H1 (cell line): Measurements from ENCODE around the gene TTC3. TPM values are rescaled to one million over a fixed set of nuclear protein-coding genes. Genes with fewer than 3 reads are reported as not detected.

Source experiments
- CTCF ChIA-PET: fragments of 300-600 bp; sonication (Branson Sonifier 250); formaldehyde crosslinking; loops from one replicate; lab custom pipeline; 2021; ENCODE audit not compliant: partially characterized antibody; lab: Charles Lee
- POLR2A ChIA-PET: fragments of 300-600 bp; sonication (Branson Sonifier 250); formaldehyde crosslinking; loops from one replicate; lab custom pipeline; 2021; ENCODE audit warnings: inconsistent platforms; ENCODE audit not compliant: partially characterized antibody; lab: Charles Lee
- DNase-seq, 2 experiments: peaks; one replicate each; pipeline versions ENCODE4 v3.0.0 to v3.0.0-alpha.2; 2010 to 2022; ENCODE audit warnings: low spot score in 2 of 2, low read depth in 1 of 2, mixed read lengths in 1 of 2
- FAIRE-seq: peaks from 2 replicates; lab custom pipeline; 2011; peaks lifted over from hg19 to GRCh38; lab: Jason Lieb, UNC
- H2AFZ ChIP-seq: 2 replicates; pipeline ENCODE4 v1.8.1; 2012; ENCODE audit warnings: low read length, inconsistent platforms
- H2AK5ac ChIP-seq: 2 replicates; pipeline ENCODE4 v1.6.1; 2013; ENCODE audit warnings: low read depth, low read length
- H2BK120ac ChIP-seq: replicated peaks from 2 replicates; pipeline ENCODE3; 2013; ENCODE audit warnings: low read depth, low read length, inconsistent platforms
- H2BK12ac ChIP-seq: 2 replicates; pipeline ENCODE4 v1.6.1; 2013; ENCODE audit warnings: low read depth, low read length
- H2BK15ac ChIP-seq: 2 replicates; pipeline ENCODE4 v1.6.1; 2013; ENCODE audit warnings: low read length
- H2BK20ac ChIP-seq: 2 replicates; pipeline ENCODE4 v1.6.1; 2013; ENCODE audit warnings: low read length
- H2BK5ac ChIP-seq: 2 replicates; pipeline ENCODE4 v1.6.1; 2013; ENCODE audit warnings: low read depth, low read length
- H3K14ac ChIP-seq: 2 replicates; pipeline ENCODE4 v1.6.1; 2013; ENCODE audit warnings: inconsistent platforms; ENCODE audit not compliant: insufficient read length
- H3K18ac ChIP-seq: 2 replicates; pipeline ENCODE4 v1.6.1; 2013; ENCODE audit warnings: low read length; ENCODE audit errors: extremely low read depth
- H3K23ac ChIP-seq: 2 replicates; pipeline ENCODE4 v1.6.1; 2013; ENCODE audit warnings: inconsistent platforms; ENCODE audit not compliant: insufficient read length
- H3K23me2 ChIP-seq: 2 replicates; pipeline ENCODE4 v1.6.1; 2013; ENCODE audit warnings: low read depth, low read length
- H3K27ac ChIP-seq: 2 replicates; pipeline ENCODE4 v1.6.1; 2011; ENCODE audit warnings: low read depth, low read length, inconsistent platforms
- H3K27me3 ChIP-seq, 4 experiments: replicated peaks in 1 of 4; 1 replicate in 1 of 4; 2 replicates in 3 of 4; pipeline versions ENCODE4 v1.6.1 to v1.8.1; 2011 to 2013; ENCODE audit warnings: low read length in 3 of 4, mild to moderate bottlenecking in 3 of 4, inconsistent platforms in 2 of 4, mixed read lengths in 2 of 4, moderate library complexity in 1 of 4; ENCODE audit not compliant: control insufficient read depth in 3 of 4, insufficient read depth in 3 of 4; ENCODE audit errors: extremely low read depth in 1 of 4
- H3K36me3 ChIP-seq, 4 experiments: 2 replicates each; pipeline versions ENCODE4 v1.6.1 to v1.8.1; 2011 to 2013; ENCODE audit warnings: mild to moderate bottlenecking in 4 of 4, low read length in 3 of 4, moderate library complexity in 2 of 4, control low read depth in 1 of 4, inconsistent platforms in 1 of 4; ENCODE audit not compliant: insufficient read depth in 4 of 4, control insufficient read depth in 2 of 4
- H3K4ac ChIP-seq: replicated peaks from 2 replicates; pipeline ENCODE3; 2013; ENCODE audit warnings: low read length, low read depth, mixed read lengths, inconsistent platforms; ENCODE audit not compliant: insufficient read length
- H3K4me1 ChIP-seq, 4 experiments: replicated peaks in 1 of 4; 1 replicate in 1 of 4; 2 replicates in 3 of 4; pipeline versions ENCODE4 v1.6.1 to v1.8.1; 2011 to 2013; ENCODE audit warnings: low read length in 3 of 4, inconsistent platforms in 2 of 4, mixed read lengths in 1 of 4; ENCODE audit not compliant: insufficient read depth in 4 of 4, control insufficient read depth in 3 of 4
- H3K4me2 ChIP-seq, 2 experiments: 2 replicates each; pipeline versions ENCODE4 v1.6.1 to v1.8.1; 2011 to 2013; ENCODE audit warnings: low read depth in 2 of 2, low read length in 2 of 2, control low read depth in 1 of 2, inconsistent platforms in 1 of 2, mild to moderate bottlenecking in 1 of 2; ENCODE audit not compliant: insufficient read depth in 1 of 2
- H3K4me3 ChIP-seq, 4 experiments: fragments of 200-600, 300-600 bp in 1 of 4; sonication (generic), shearing (Covaris generic), sonication (Bioruptor Twin) in 1 of 4; 2 replicates each; pipeline versions ENCODE4 v1.5.1 to v1.8.1; 2011 to 2016; ENCODE audit warnings: low read length in 4 of 4, low read depth in 3 of 4, control low read depth in 2 of 4, inconsistent platforms in 2 of 4, mild to moderate bottlenecking in 2 of 4, mixed read lengths in 1 of 4, moderate library complexity in 1 of 4; ENCODE audit not compliant: insufficient read depth in 2 of 4; ENCODE audit errors: extremely low read depth in 1 of 4
- H3K56ac ChIP-seq: replicated peaks from 2 replicates; pipeline ENCODE3; 2013; ENCODE audit warnings: low read depth, mild to moderate bottlenecking, mixed read lengths, low read length, inconsistent platforms; ENCODE audit not compliant: insufficient read length
- H3K79me1 ChIP-seq: 2 replicates; pipeline ENCODE4 v1.6.1; 2013; ENCODE audit warnings: low read depth, low read length, control low read depth
- H3K79me2 ChIP-seq, 2 experiments: 2 replicates each; pipeline versions ENCODE4 v1.6.1 to v1.8.1; 2012 to 2013; ENCODE audit warnings: low read length in 2 of 2, mild to moderate bottlenecking in 2 of 2, inconsistent platforms in 1 of 2; ENCODE audit not compliant: insufficient read depth in 2 of 2, control insufficient read depth in 1 of 2
- H3K9ac ChIP-seq, 4 experiments: replicated peaks in 1 of 4; 1 replicate in 1 of 4; 2 replicates in 3 of 4; pipeline versions ENCODE4 v1.6.1 to v1.8.1; 2011 to 2013; ENCODE audit warnings: low read depth in 3 of 4, low read length in 3 of 4, control low read depth in 2 of 4, mild to moderate bottlenecking in 2 of 4, moderate library complexity in 2 of 4, inconsistent platforms in 1 of 4; ENCODE audit errors: extremely low read depth in 1 of 4
- H3K9me3 ChIP-seq, 2 experiments: 2 replicates each; pipeline versions ENCODE4 v1.6.1 to v1.8.1; 2012 to 2013; ENCODE audit warnings: mild to moderate bottlenecking in 2 of 2, moderate library complexity in 2 of 2, control low read depth in 1 of 2, inconsistent platforms in 1 of 2, low read depth in 1 of 2, low read length in 1 of 2, mixed read lengths in 1 of 2; ENCODE audit not compliant: insufficient read depth in 2 of 2
- H4K20me1 ChIP-seq, 2 experiments: replicated peaks in 1 of 2; 2 replicates each; pipeline versions ENCODE3 to v1.8.1; 2011 to 2013; ENCODE audit warnings: inconsistent platforms in 2 of 2, low read length in 2 of 2, mild to moderate bottlenecking in 1 of 2; ENCODE audit not compliant: insufficient read depth in 2 of 2, control insufficient read depth in 1 of 2
- H4K5ac ChIP-seq: 2 replicates; pipeline ENCODE4 v1.6.1; 2013; ENCODE audit warnings: low read length, low read depth, mixed read lengths, inconsistent platforms; ENCODE audit not compliant: insufficient read length
- H4K8ac ChIP-seq: 2 replicates; pipeline ENCODE4 v1.8.0; 2013; ENCODE audit warnings: mild to moderate bottlenecking, moderate library complexity, low read length, inconsistent platforms; ENCODE audit not compliant: insufficient read depth; ENCODE audit errors: extremely low read depth
- H4K91ac ChIP-seq: replicated peaks from 2 replicates; pipeline ENCODE3; 2013; ENCODE audit warnings: low read length, mixed read lengths, inconsistent platforms; ENCODE audit not compliant: insufficient read length
- CBX8 ChIP-seq: fragments of 300-800, 300-1000 bp; sonication (generic); IDR thresholded peaks from 2 replicates; pipeline ENCODE4 v1.7.1; 2016; ENCODE audit warnings: low read depth, low read length, borderline replicate concordance
- JUN ChIP-seq: IDR thresholded peaks from 2 replicates; pipeline ENCODE4 v1.6.1; 2011; ENCODE audit warnings: low read depth, mild to moderate bottlenecking, improper control_type of control experiment, low read length
- MAFK ChIP-seq: IDR thresholded peaks from 2 replicates; pipeline ENCODE4 v1.6.1; 2012; ENCODE audit warnings: low read depth, mild to moderate bottlenecking, improper control_type of control experiment, low read length
- NANOG ChIP-seq: IDR thresholded peaks from 2 replicates; pipeline ENCODE4 v1.6.1; 2011; ENCODE audit warnings: low read length, low read depth, mild to moderate bottlenecking, inconsistent platforms; ENCODE audit not compliant: insufficient read depth, poor library complexity, severe bottlenecking
- RAD21 ChIP-seq, 2 experiments: IDR thresholded peaks in 1 of 2; conservative IDR thresholded peaks in 1 of 2; 2 replicates each; pipeline ENCODE4 v1.6.1; 2011; ENCODE audit warnings: low read depth in 2 of 2, low read length in 2 of 2, improper control_type of control experiment in 1 of 2, inconsistent platforms in 1 of 2, mild to moderate bottlenecking in 1 of 2, moderate library complexity in 1 of 2
- RBBP5 ChIP-seq: IDR thresholded peaks from 2 replicates; pipeline ENCODE4 v1.7.1; 2012; ENCODE audit warnings: low read depth, mild to moderate bottlenecking, inconsistent platforms, low read length, moderate library complexity, borderline replicate concordance
- RFX5 ChIP-seq: IDR thresholded peaks from 2 replicates; pipeline ENCODE4 v1.6.1; 2011; ENCODE audit warnings: low read depth, low read length, improper control_type of control experiment, borderline replicate concordance
- SIN3A ChIP-seq, 2 experiments: IDR thresholded peaks in 1 of 2; conservative IDR thresholded peaks in 1 of 2; 2 replicates each; pipeline ENCODE4 v1.6.1; 2011 to 2012; ENCODE audit warnings: low read length in 2 of 2, improper control_type of control experiment in 1 of 2, low read depth in 1 of 2, mild to moderate bottlenecking in 1 of 2
- SUZ12 ChIP-seq: fragments of 200-600 bp; sonication (generic); IDR thresholded peaks from 2 replicates; pipeline ENCODE4 v1.6.1; 2012; ENCODE audit warnings: mild to moderate bottlenecking, inconsistent platforms, low read length, moderate library complexity, mixed read lengths
- TAF7 ChIP-seq: optimal IDR thresholded peaks from 2 replicates; pipeline ENCODE3; 2011; ENCODE audit warnings: low read depth, mild to moderate bottlenecking, inconsistent platforms, low read length, moderate library complexity, borderline replicate concordance
- TEAD4 ChIP-seq: IDR thresholded peaks from 2 replicates; pipeline ENCODE4 v1.6.1; 2012; ENCODE audit warnings: low read depth, low read length, inconsistent platforms, mixed read lengths
- WGBS, 2 experiments: shearing (Covaris generic) in 1 of 2; methylation state at CpG; one replicate each; pipeline versions ENCODE4 v1.1.6 to v1.1.7; 2013 to 2015; ENCODE audit warnings: low lambda C conversion rate in 2 of 2, mixed read lengths in 2 of 2, inconsistent platforms in 1 of 2, low coverage in 1 of 2, missing lambda C conversion rate in 1 of 2; ENCODE audit not compliant: insufficient replicate concordance in 2 of 2, insufficient coverage in 1 of 2, insufficient read length in 1 of 2; ENCODE audit errors: extremely low coverage in 1 of 2, missing lambda C conversion rate in 1 of 2; 5-methylcytosine and 5-hydroxymethylcytosine counted together
- polyA plus RNA-seq, 7 experiments: library from polyadenylated mRNA; depleted of rRNA in 3 of 7; stranded (reverse) in 5 of 7; unstranded in 2 of 7; fragments of >200 nt in 5 of 7; fragments of 200-250 nt in 2 of 7; gene quantifications; 1 replicate in 5 of 7; 2 replicates in 1 of 7; 4 replicates in 1 of 7; pipeline versions ENCODE4 v1.2.1 to v1.2.3, GENCODE V29; 2011 to 2013; ENCODE audit warnings: missing spikeins in 2 of 7, mixed read lengths in 2 of 7
- total RNA-seq: library from RNA; stranded (reverse); fragmentation: NEBNext Ultra II Directional; extraction: Animal tissue kit (Norgen Biotek cat#: 25700); gene quantifications from 2 replicates; pipeline ENCODE4 v1.2.1, GENCODE V29; 2021

TTC3 gene
- total and polyA plus RNA-seq, 2 of the 8 experiments (the other 6 are each of a cell fraction or from before 2014, with no cell fraction given) = 11.0 to 36.2 TPM

GRCh38 chr21:37233551-37234146 is 160.6 kb downstream of the TTC3 start:
- Histone ChIP-seq H4K5ac (no peak overlapping the region), H3K23me2 (no peaks in the 10 kb centered on the region)
- TF ChIP-seq CBX8 (no peak), TEAD4 (no peak), RAD21 (IDR thresholded peaks at IDR 0.05 in 1 of 2, conservative IDR thresholded peaks at IDR 0.05 in 1 of 2; ENCODE audit: low read depth in 2 of 2, low read length in 2 of 2) (no peak), RFX5 (no peak), TAF7 (no peak), NANOG (no peak), SIN3A (conservative IDR thresholded peaks at IDR 0.05 in 1 of 2, IDR thresholded peaks at IDR 0.05 in 1 of 2; ENCODE audit: low read depth in 1 of 2, low read length in 2 of 2) (no peak), RBBP5 (no peak), MAFK (no peak), JUN (no peak), SUZ12 (no peak)

More at GRCh38 chr21:37233551-37234146, 160.6 kb downstream of the TTC3 start:
- H3K9me3 ChIP-seq = no peaks in the 10 kb centered on the region
- no peak overlapping the region for H3K23ac ChIP-seq
- H3K27me3 ChIP-seq = no peaks in the 10 kb centered on the region
- H2AFZ ChIP-seq = no peak overlapping the region
- ChIA-PET POLR2A (interaction anchor here (0.6 to 1.5 kb wide), 2 partner anchors 9 to 15 kb away, joined by 3 to 4 read pairs; no protein-coding TSS in a partner anchor), CTCF (interaction anchor here (0.6 to 1.2 kb wide), 6 partner anchors 13 to 442 kb away, joined by 3 read pairs; no protein-coding TSS in a partner anchor)
- no peak overlapping the region for H3K4me3 ChIP-seq
- no peak overlapping the region for H2AK5ac ChIP-seq
- FAIRE-seq (no peak), DNase-seq (peak in 1 of 2 experiments; percentile 31)
- 94% methylated on average over 9 of the region's 9 CpGs; no CpG with 5 or more reads in 1 of the 2 experiments for WGBS, 2 experiments
- H3K79me1 ChIP-seq = no peaks in the 10 kb centered on the region
- H3K18ac ChIP-seq = no peak overlapping the region
- H3K14ac ChIP-seq = no peak overlapping the region
- no peak overlapping the region for H2BK20ac ChIP-seq
- H3K56ac ChIP-seq = no peak overlapping the region
- H2BK5ac ChIP-seq = no peak overlapping the region
- H3K27ac ChIP-seq = no peak overlapping the region
- H2BK15ac ChIP-seq = no peak overlapping the region
- peaks cover 0 to 3% of the 10 kb centered on the region in 2 experiments; a peak in 1 of 4 replicates for H3K79me2 ChIP-seq
- H4K91ac ChIP-seq = no peak overlapping the region
- H2BK120ac ChIP-seq = no peak overlapping the region
- no peak overlapping the region for H4K8ac ChIP-seq
- no peak overlapping the region for H3K4me2 ChIP-seq
- H3K9ac ChIP-seq = no peak overlapping the region
- peaks cover 4 to 9% of the 10 kb centered on the region in 2 experiments for H4K20me1 ChIP-seq
- H2BK12ac ChIP-seq = no peak overlapping the region
- peaks cover 10 to 40% (median 22%) of the 10 kb centered on the region in 4 experiments; a peak in 7 of 8 replicates for H3K36me3 ChIP-seq
- H3K4me1 ChIP-seq = no peaks in the 10 kb centered on the region
- H3K4ac ChIP-seq = no peak overlapping the region
